ENCODE results near the gene MCHR2. TPM values are rescaled to one million over a fixed set of nuclear protein-coding genes. Genes with fewer than 3 reads are reported as not detected.

The MCHR2 gene
- total and polyA plus RNA-seq, 2 donors (not counting 3 experiments of a cell fraction or from before 2014, with no cell fraction given) = not detected

- BruUV-seq (replicated peaks) = no TSS peak
- POLR2A ChIA-PET = no interaction called here
- FAIRE-seq = no peak
- no peak overlapping the region for H3K4me2 ChIP-seq (ENCODE audit: insufficient read depth, low read length)
- intact Hi-C loops (cut with micrococcal nuclease) (no loop called here), dilution Hi-C loops (cut with MboI; ENCODE audit: extremely low pct_ligation_motif_present, low sequenced_read_pairs) (no loop called here)
- TF ChIP-seq EZH2 (IDR thresholded peaks at IDR 0.05; ENCODE audit: borderline replicate concordance, low read depth, low read length, severe bottlenecking) (no peak), JUN (IDR thresholded peaks at IDR 0.05; ENCODE audit: borderline replicate concordance, insufficient read depth, insufficient read length, low read depth) (no peak), FOS (IDR thresholded peaks at IDR 0.05; ENCODE audit: borderline replicate concordance, insufficient read depth, low read length) (no peak), GATA2 (IDR thresholded peaks at IDR 0.05; ENCODE audit: insufficient read depth, insufficient read length, low read depth, low read length) (no peak), MYC (IDR thresholded peaks at IDR 0.05; ENCODE audit: low read depth, low read length) (no peak), CTCF (IDR thresholded peaks at IDR 0.05; ENCODE audit: extremely low read depth in 1 of 2, insufficient read depth in 1 of 2, low read depth in 1 of 2, low read length in 2 of 2) (no peak), POLR2AphosphoS5 (IDR thresholded peaks at IDR 0.05; ENCODE audit: insufficient read depth, low read depth, low read length) (no peak), POLR2A (IDR thresholded peaks at IDR 0.05; ENCODE audit: low read depth, low read length) (no peak)
- TF ChIP-seq, protein P1, sequence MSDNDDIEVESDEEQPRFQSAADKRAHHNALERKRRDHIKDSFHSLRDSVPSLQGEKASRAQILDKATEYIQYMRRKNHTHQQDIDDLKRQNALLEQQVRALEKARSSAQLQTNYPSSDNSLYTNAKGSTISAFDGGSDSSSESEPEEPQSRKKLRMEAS (IDR thresholded peaks at IDR 0.05; ENCODE audit: insufficient read depth, insufficient read length) = no peak
- H3K79me2 ChIP-seq (ENCODE audit: control insufficient read depth, insufficient read depth, low read length) = no peaks in the 10 kb centered on the region
- H2AFZ ChIP-seq (ENCODE audit: low read depth, low read length) = no peak overlapping the region
- no peaks in the 10 kb centered on the region for H3K9me3 ChIP-seq (replicated peaks; ENCODE audit: control insufficient read depth, insufficient read depth, low read length)
- H4K20me1 ChIP-seq (replicated peaks; ENCODE audit: control insufficient read depth, extremely low read depth, insufficient read depth, low read length) = no peaks in the 10 kb centered on the region
- H3K9me1 ChIP-seq (replicated peaks; ENCODE audit: control insufficient read depth, extremely low read depth, insufficient read depth, low read length) = peaks cover 3% of the 10 kb centered on the region
- CTCF ChIA-PET = no interaction called here
- no peak overlapping the region for H3K4me3 ChIP-seq (replicated peaks in 1 of 3; ENCODE audit: insufficient read depth in 1 of 3, low read depth in 1 of 3, low read length in 3 of 3)
- no peak overlapping the region for H3K9ac ChIP-seq (replicated peaks; ENCODE audit: extremely low read depth, insufficient read depth, low read length)
- no peak for DNase-seq (ENCODE audit: low read depth, low spot score)
- H3K27ac ChIP-seq (ENCODE audit: insufficient read depth, low read depth, low read length) = no peak overlapping the region
- no peaks in the 10 kb centered on the region for H3K36me3 ChIP-seq (ENCODE audit: control insufficient read depth in 2 of 2, extremely low read depth in 1 of 2, insufficient read depth in 2 of 2, low read length in 2 of 2)
- H3K4me1 ChIP-seq (ENCODE audit: control insufficient read depth, extremely low read depth, insufficient read depth, low read length) = no peaks in the 10 kb centered on the region
- H3K27me3 ChIP-seq (ENCODE audit: control insufficient read depth in 2 of 2, insufficient read depth in 2 of 2, low read length in 2 of 2) = no peaks in the 10 kb centered on the region
These were observed 99.2 kb downstream of the MCHR2 start for GRCh38 chr6:99894815-99895214.

All from endothelial cell of umbilical vein (primary cell).